GM18498 (cell line): ENCODE data around the gene AGPAT3.
A peak's percentile ranks its signal among the peaks of the same experiment; 100 is the strongest.
"Not testable (repeated sequence)": the region's sequence is repeated elsewhere in the genome, so short reads cannot be mapped to it uniquely, and the experiment has no call there.

Experiments used
- ATAC-seq: cut with Tn5 transposase; IDR thresholded peaks from one replicate; pipeline ENCODE4 v1.9.1; 2021; ENCODE audit warnings: mild to moderate bottlenecking, moderate library complexity; ENCODE audit not compliant: unreplicated experiment

Gene AGPAT3

GRCh38 chr21:43881935-43882334 is 16.9 kb downstream of the AGPAT3 start:
- ATAC-seq = no peak

DNA sequence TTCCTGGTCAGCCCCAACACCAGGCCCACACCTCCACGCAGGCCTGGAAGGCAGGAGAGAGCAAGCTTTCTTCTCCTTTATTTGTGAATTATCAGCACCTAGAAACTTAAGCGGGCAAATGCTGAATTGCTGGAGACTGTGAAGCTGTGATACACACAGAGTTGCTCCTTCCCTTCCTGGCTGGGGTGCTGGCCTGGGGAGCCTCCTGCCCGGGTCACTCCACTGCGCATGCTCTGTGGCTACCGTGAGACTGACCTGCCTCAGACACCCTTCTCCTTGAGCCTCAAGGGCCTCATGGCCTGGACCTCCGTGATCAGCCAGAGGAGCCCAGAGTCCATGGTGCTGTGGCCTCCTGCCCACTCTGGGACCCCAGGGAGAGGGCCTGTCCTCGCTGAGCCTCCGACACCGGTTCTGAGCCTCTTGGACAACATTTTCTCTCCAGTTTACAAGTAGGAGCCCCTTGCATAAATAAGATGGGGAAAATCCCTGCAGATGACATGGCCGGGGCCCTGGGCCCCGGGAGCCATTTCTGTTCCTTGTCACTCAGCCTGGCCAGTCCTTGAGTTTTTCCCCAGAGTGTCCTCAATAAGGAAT is 18.0 kb downstream of the AGPAT3 start:
- no peak for ATAC-seq

GRCh38 chr21:43884012-43884860 is 19.2 kb downstream of the AGPAT3 start:
- no peak for ATAC-seq

DNA sequence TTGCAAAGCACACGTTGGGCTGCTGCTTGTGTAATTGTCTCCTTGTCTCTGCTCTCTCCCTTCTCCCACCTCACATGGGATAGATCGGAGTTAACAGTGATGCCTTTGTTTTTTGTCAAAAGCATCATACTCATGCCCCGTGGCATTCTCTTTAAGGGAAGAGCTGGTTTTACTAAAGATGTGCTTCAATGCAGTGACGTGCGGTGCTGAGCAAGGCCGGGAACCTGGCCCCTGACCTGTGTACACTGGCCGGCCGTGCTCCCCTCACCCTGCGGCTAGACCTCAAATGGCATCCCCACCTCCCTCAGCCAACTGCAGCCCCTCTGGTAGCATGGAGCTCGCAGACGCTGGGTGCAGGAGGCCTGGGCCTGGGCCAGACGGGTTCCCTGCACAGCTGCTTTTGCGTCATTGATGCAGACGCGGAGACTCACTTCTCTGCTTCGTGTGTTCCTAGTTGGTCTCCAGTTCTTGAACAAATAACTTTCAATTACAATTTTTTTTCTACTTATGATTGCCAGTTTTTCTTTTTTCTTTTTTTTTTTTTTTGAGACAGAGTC is 19.9 kb downstream of the AGPAT3 start:
- no peak for ATAC-seq

- no peak for ATAC-seq
Measured at GRCh38 chr21:43885721-43886120, 20.7 kb downstream of the AGPAT3 start.

GRCh38 chr21:43886565-43886964 is 21.5 kb downstream of the AGPAT3 start:
- ATAC-seq = no peak

GRCh38 chr21:43889069-43889468 is 24.0 kb downstream of the AGPAT3 start:
- ATAC-seq = no peak

- ATAC-seq = no peak
Measured at GRCh38 chr21:43890042-43890441, 25.0 kb downstream of the AGPAT3 start.

- no peak for ATAC-seq
Measured at GRCh38 chr21:43892334-43892733, 27.3 kb downstream of the AGPAT3 start.

GRCh38 chr21:43892984-43893535 is 28.0 kb downstream of the AGPAT3 start:
- ATAC-seq = peak; percentile 15

DNA sequence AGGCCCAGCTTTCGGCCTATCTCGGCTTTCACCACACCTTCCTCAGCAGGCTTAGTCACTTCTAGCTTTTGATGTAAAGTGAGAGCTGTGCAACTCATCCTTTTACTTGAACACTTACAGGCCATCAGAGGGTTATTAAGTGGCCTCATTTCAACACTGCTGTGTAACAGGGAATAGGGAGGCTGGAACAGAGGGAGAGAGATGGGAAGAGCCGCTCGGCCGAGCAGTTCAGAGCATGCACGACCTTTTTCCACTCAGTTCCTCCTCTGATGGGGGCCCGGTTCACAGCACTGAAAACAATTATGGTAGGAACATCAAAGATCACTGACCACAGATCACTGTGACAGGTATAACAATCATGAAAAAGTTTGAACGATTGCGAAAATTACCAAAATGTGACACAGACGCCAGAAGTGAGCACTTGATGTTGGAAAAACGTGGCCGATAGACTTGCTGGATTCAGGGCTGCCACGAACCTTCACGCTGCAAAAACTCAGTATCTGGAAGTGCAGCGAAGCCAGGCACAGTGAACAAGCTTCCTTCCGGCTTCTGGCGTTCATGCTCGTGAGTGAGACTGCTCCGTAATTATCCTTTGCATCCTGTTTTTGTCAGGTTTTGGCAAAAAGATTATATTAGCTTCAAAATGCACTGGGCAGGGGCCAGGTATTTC is 28.6 kb downstream of the AGPAT3 start:
- peak; percentile 52 for ATAC-seq

DNA sequence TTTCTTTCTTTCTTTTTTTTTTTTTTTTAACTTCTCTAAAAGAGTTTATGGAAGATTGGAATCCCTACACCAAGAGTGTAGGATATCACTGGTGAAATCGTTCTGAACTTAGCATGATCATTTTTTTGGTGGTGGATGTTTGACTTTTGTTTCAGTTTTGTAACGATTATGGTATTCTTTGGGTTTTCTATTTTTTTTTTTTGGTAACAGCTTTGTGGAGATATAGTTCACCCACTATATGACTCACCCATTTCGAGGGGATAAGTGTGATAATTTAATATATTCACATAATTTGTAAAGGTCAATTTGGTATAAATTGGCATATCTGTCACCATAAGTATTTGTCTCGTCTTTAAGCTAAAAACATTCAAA is 29.2 kb downstream of the AGPAT3 start:
- ATAC-seq = no peak

DNA sequence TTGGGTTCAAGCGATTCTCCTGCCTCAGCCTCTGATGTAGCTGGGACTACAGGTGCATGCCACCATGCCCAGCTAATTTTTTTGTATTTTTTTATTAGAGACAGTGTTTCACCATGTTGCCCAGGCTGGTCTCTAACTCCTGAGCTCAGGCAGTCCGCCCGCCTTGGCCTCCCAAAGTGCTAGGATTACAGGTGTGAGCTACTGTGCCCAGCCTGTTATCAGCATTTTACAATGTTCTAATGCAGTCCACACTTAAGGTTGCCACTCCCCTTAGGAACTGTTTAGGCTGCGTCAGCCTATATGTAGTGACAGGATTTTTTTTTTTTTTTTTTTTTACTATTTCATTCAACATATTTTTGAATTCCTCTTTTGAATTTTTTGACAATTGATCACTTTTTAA is 30.2 kb downstream of the AGPAT3 start:
- ATAC-seq = no peak

GRCh38 chr21:43896696-43897299 is 31.8 kb downstream of the AGPAT3 start:
- not testable (repeated sequence) for ATAC-seq

GRCh38 chr21:43899307-43900077 is 34.5 kb downstream of the AGPAT3 start:
- no peak for ATAC-seq

DNA sequence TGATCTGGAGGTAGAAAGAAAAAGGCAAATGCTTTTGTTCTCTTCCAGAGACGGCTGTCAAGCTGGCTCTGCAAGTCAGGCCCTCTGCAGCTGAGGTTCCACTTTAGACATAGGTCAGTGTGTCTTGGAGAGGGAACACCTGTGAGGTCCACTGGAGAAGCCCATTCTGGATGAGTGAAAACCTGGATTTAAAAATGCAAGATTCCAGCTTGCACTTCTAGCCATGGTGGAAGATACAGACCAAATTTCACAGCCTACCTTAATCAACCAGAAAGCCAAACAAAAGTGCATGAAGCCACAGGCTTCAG is 35.0 kb downstream of the AGPAT3 start:
- ATAC-seq = no peak

DNA sequence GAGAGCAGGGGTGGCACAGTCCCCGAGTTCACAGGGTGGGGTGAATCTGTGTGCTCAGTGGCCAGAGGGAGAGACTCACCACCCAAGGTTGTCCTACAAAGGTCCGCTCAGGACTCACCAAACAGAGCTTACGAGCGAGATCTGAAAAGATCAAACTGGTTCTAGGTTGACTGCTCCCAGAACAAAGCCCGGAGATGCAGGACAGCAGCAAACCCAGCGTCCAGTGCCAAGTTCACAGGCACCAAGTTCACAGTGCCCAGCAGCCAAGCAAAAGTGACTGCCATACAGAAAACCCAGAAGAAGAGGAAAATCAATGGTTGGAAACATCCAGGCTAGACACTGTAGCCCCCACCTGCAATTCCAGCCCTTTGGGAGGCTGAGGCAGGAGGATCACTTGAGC is 35.7 kb downstream of the AGPAT3 start:
- ATAC-seq = no peak

GRCh38 chr21:43902441-43902840 is 37.4 kb downstream of the AGPAT3 start:
- ATAC-seq = no peak

GRCh38 chr21:43903451-43904091 is 38.5 kb downstream of the AGPAT3 start:
- no peak for ATAC-seq

- ATAC-seq = no peak
Measured at GRCh38 chr21:43904331-43904781, 39.3 kb downstream of the AGPAT3 start.
